Measurements from ENCODE around the gene ASPHD2.
A peak's percentile ranks its signal among the peaks of the same experiment; 100 is the strongest.

ASPHD2 gene

GRCh38 chr22:26476705-26477340 is 47.8 kb downstream of the ASPHD2 start:
- no peak for DNase-seq (ENCODE audit: low read depth)

GRCh38 chr22:26477341-26477731 is 48.3 kb downstream of the ASPHD2 start:
- DNase-seq (ENCODE audit: low read depth) = no peak

DNA sequence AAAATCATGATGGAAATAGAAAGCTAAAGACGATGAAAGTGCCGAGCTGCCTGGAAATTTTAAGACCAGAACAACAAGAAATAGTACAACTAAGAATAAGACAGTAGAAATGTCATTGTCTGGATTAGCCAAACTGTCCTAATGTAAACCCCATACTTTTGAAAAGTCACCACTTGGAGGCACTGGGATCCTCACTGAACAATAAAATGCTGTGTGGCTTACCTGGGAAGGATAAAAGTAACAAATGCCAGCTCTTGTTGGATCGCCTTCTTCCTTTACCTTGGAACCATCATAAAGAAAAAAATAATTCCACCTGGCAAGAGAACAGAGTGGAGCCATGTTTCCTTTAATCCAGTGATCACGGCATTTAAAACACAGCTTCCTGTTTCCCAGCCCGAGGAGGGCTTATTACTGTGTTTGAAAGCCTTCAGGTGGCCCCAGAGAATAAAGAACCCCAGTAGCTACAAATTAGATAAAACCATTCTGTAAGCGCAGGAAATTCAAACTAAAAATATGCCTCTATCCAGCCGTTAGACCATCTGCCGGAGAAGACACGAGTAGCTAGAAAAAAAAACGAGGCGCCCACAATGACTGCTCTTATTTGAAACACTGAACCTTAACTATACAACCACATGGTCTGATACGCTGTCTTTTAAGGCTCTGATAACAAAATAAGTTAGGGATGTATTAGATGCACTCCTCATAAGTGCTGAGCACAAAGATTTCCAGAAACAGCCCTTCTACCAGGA is 50.2 kb downstream of the ASPHD2 start:
- DNase-seq (ENCODE audit: low read depth) = no peak

DNA sequence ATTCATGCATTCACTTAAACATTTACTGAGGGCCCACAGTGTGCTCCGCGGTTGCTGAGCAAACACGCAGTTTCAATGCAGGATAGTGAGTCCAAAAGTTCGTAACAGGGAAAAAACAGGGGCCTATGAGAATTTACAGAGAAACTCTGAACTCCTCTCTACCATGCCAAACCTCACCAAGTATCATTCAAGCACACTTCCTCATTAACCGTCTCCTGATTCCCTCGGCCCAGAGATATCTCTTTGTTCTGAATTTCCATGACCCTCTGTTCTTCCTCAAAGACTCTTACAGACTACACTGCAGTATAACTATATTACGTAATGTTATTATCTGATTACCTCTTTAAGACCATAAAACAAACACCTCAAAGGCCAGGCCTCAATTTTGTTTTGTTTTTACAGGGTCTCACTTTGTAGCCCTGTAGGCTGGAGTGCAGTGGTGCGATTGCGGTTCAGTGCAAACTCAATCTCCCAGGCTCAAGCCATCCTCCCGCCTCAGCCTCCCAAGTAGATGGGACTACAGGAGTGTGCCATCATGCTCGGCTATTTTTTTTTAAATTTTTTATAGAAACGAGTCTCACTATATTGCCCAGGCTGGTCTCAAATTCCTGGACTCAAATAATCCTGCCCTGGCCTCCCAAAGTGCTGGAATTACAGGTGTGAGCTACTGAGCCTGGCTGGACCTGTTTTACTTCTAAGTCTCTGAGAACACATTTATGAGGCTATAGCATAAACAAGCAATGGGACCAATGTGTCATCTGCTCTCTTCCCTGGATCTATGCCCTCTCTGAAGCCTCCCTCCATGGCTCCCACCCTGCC is 50.9 kb downstream of the ASPHD2 start:
- no peak for DNase-seq (ENCODE audit: low read depth)

DNA sequence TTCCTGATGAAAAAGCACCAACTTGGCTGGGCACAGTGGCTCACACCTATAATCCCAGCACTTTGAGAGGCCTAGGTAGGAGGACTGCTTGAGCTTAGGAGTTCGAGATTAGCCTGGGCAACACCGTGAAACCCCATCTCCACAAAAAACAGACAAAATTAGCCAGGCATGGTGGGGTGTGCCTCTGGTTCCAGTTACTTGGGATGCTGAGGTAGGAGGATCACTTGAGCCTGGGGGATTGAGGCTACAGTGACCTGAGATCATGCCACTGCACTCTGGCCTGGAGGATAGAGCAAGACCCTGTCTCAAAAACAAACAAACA is 51.5 kb downstream of the ASPHD2 start:
- DNase-seq (ENCODE audit: low read depth) = no peak

- DNase-seq (ENCODE audit: low read depth) = no peak
Observed at GRCh38 chr22:26481112-26481693, 52.1 kb downstream of the ASPHD2 start.

DNA sequence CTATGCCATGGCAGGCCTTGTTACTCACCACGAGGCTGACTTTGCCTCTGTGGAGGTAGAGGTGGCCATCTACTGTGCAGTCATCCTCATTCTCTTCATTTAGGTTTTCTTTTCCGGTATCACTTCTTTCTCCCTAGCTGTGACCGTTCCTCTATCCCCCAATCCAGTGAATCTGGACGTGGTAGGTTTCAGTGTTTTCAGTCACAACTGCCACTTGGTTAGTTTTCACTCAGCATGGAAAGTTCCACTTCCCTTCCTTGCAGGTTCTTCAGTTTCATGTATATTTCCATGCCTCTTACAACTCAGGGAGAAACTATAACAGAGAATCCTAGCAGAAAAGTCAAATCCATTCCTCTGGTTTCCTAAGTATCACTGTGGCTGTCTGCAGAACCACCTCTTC is 52.6 kb downstream of the ASPHD2 start:
- DNase-seq (ENCODE audit: low read depth) = no peak

- DNase-seq (ENCODE audit: low read depth) = no peak
Observed at GRCh38 chr22:26482161-26482560, 53.1 kb downstream of the ASPHD2 start.

- no peak for DNase-seq (ENCODE audit: low read depth)
Observed at GRCh38 chr22:26483043-26483438, 54.0 kb downstream of the ASPHD2 start.

DNA sequence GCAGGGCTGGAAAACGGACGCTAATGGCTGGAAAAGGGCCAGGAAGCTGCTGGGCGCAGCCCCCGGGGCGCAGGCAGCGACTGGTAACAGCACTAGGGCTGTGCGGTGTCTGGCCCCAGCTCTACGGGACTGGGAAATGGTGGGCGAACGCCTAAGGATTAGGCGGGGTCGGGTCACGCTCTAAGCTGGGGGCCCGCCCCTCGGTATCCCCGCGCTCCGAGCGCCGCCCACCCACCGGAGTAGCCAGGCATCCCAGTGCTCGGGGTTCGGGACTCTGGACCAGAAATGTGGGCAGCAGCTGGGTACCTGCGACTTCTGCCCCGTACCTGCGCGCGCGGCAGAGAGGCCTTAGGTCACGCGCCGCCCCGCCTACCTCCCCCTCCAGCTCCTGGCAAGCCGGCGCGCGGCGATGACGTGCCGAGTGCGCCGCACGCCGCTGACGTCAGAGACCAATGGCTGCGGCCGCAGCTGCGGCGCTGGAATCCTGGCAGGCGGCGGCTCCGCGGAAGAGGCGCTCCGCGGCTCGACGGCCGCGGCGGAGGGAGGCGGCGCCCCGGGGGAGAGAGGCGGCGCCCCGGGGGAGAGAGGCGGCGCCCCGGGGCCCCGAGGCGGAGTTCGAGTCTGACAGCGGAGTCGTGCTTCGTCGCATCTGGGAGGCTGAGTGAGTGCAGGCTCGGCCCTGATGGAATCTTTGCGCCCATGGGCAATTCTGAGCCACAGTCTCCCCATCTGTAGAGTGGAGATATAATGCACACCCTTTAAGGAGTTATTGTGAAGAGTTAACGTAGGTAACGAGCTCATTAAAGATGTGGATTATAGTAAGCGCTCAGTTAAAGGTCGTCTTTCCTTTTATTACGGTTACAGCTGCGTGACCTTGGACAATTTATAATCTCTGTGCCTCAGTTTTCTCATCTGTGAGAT is 54.6 kb downstream of the ASPHD2 start, which contains the start of the genes HPS4 and SRRD:
Gene HPS4 (minus strand): TSS at position 345 of the 921 bp plus-strand sequence. CDS start 2,021 bp downstream, outside the sequence.
Gene SRRD (plus strand): TSS at position 439 of the 921 bp plus-strand sequence. CDS start 14 bp downstream, at position 453.
- DNase-seq (ENCODE audit: low read depth) = peak; percentile 90

- DNase-seq (ENCODE audit: low read depth) = no peak
Observed at GRCh38 chr22:26484360-26484706, 55.3 kb downstream of the ASPHD2 start.

- DNase-seq (ENCODE audit: low read depth) = no peak
Observed at GRCh38 chr22:26485013-26485412, 56.0 kb downstream of the ASPHD2 start.

DNA sequence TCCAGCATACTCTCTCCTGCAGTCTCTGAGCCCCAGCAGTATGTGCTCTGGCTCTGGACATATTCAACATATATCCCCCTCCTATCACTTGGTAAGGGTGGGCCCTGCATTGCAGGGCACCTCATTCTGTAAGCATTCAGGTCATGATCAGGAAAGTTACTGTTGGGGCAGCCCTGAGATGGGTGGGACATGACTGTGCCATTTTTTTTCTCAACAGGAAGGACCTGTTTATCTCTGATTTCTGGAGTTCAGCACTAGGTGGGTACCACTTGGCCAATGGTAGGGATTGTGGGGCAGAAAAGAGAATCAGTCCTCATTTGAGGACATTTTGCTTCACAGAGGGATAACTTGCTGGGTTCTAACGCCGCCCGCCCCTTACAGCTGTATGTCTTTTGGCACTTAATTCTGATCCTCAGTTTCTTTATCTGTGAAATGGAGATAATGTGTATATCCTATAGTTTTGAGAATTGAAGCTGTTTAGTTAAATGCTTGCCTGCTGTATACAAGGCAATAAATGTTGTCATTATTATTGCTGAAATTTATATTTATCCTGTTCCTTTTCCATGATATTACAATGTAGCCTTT is 56.8 kb downstream of the ASPHD2 start:
- DNase-seq (ENCODE audit: low read depth) = no peak

DNA sequence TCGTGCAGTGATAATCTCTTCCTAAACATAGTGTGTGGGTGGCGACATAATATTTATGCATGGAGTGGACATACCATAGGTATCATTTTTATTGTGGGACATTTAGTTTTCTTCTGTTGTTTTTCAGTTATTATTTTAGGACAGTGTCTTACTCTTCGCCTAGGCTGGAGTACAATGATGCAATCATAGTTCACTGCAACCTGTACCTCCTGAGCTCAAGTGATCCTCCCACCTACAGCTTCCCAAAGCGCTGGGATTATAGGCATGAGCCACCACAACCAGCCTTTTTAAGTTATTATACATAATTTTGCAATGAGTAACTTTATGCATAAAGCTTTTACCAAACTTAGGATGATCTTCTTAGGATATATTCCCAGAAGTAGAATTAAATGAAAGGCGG is 57.3 kb downstream of the ASPHD2 start:
- no peak for DNase-seq (ENCODE audit: low read depth)

GRCh38 chr22:26487996-26488395 is 58.9 kb downstream of the ASPHD2 start:
- no peak for DNase-seq (ENCODE audit: low read depth)

GRCh38 chr22:26489447-26490036 is 60.5 kb downstream of the ASPHD2 start:
- DNase-seq (ENCODE audit: low read depth) = no peak

DNA sequence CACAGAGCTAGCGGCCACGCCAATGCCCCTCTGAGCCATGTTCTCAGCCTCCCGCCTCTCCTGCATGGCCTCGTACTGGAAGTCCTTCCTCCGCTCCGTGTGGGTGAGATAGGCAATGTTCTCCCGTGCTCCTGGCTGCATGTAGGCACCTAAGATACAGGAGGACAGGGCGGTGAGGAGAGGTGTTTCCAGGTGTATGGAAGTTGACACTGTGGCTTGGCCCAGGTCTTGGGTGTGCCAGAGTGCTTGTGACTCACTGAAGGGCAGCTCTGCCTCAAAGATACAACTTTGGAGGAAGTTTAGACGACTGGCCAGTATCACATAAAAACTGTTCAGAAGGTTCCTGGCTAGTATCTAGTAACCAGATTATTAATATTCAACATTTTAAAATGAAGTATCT is 63.2 kb downstream of the ASPHD2 start:
- DNase-seq (ENCODE audit: low read depth) = no peak

GRCh38 chr22:26494506-26494905 is 65.4 kb downstream of the ASPHD2 start:
- no peak for DNase-seq (ENCODE audit: low read depth)

Measured in stimulated activated CD8-positive, alpha-beta memory T cell treated with anti-CD3 and anti-CD28 coated beads, Interleukin-12 subunit alpha, Interleukin-12 subunit beta, amount 100 ng/mL, for 4 hours (primary cell).